ENCODE measurements around the gene RBPMS2.

RBPMS2 gene

DNA sequence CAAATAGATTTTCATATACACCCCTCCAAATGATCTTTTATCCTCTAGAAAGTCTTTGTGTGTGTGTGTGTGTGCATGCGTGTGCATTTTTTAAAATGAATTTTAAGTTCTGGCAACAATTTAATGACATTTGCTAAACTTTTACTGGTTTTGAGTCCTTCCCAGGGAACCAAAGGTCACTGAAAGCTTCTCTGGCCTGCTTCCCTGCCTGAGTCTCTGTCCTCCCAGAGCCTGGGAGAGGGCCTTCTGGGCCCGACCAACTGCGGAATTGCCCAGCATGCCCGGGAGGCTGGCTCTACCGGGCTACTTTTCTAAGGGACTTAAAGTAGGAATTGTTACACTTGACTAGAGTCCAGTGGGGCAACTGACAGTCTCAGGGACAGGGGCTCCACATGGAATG is 7.4 kb upstream of the RBPMS2 start:
- DNase-seq (ENCODE audit: low read depth), result no peak

DNA sequence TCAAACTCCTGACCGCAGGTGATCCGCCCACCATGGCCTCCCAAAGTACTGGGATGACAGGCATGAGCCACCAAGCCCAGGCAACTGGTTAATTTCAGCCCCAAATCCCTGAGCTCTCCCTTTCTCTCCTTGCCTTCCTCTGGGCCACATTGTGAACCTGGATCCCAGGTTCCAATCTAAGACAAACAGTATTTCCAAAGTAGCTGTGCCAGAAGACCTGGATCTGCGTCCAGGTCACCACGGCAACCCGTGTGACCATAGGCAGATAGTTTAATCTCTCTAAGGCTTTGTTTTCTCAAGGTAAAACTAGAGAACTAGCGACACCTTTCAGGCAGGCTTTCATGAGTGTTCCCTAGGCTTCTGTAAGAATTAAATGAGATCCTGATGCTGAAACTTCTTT is 5.9 kb upstream of the RBPMS2 start:
- DNase-seq (ENCODE audit: low read depth), result no peak

DNA sequence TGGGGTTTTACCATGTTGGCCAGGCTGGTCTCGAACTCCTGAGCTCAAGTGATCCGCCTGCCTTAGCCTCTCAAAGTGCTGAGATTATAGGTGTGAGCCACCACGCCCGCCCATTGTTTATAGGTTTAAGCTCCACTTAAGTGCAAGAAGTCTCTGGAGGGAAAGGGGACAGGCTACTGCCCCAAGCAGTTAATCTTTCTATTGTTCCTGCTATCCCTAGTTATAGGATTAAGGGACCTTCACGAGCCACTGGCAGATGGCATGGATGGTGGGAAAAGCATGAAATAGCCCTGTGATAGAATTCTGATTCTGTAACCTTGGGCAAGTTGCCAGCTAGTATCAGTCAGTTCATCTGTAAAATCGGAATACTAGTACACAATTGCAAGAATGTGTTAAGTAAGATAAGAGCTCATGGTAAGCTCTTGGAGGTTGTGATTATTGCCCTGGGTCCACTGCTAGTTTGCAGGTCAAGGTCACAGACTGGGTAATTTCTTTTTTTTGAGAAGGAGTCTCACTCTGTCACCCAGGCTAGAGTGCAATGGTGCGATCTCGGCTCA is 5.3 kb upstream of the RBPMS2 start:
- DNase-seq (ENCODE audit: low read depth), result no peak

DNA sequence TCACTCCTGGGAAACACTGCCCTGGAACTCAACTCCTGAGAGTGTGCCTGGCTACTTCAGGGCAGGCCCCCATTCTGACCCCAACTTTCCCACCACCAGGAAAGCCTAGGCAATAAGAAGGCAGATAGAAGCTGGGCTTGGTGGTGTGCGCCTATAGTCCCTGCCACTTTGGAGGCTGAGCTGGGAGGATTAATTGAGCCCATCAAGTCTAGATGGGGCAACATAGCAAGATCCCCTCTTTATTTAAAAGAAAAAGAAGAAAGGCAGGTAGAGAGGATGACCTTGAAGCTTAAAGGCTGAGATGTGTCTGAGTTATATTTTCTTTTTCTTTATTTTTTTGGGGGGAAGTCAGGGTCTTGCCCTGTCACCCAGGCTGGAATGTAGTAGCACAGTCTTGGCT is 4.2 kb upstream of the RBPMS2 start:
- no peak for DNase-seq (ENCODE audit: low read depth)

DNA sequence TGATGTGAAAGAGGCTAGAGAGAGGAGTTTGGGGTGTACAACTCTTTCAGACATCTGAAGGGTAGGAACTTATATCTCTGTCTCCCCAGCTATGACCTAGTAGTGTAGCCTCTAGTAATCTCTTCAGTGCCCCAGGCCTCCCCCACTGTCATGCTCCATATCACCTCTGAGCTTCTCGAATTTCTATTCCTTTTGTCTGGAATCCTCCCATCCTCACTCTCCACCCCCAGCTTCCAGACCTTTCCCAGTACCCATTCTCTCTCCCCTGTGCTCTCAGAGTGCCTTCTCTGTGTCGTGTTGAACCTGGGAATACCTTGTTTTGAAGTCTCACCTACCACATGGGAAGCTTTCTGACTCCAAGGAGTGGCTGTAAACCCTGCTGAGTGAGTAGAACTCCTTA is 3.6 kb upstream of the RBPMS2 start:
- no peak for DNase-seq (ENCODE audit: low read depth)

DNA sequence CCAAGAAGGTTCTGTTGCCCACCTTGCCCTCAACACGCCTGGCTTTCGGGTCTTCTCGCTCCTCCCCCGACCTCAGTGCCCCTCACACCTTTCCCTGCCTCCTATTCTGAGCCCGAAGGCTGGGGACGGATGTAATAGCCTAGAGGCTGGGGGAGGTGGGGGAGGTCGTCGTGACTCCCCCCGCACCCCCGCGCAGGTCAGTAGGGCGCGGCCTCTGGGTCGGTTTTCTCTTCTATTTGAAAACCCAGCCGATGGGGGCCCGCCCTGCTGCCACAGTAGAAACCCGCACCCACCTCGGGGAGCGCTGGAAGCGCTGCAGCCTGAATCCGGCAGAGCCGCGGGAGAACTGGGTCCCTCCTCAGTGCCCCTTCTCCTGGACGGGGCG is 1.0 kb upstream of the RBPMS2 start:
- DNase-seq (ENCODE audit: low read depth), result no peak

DNA sequence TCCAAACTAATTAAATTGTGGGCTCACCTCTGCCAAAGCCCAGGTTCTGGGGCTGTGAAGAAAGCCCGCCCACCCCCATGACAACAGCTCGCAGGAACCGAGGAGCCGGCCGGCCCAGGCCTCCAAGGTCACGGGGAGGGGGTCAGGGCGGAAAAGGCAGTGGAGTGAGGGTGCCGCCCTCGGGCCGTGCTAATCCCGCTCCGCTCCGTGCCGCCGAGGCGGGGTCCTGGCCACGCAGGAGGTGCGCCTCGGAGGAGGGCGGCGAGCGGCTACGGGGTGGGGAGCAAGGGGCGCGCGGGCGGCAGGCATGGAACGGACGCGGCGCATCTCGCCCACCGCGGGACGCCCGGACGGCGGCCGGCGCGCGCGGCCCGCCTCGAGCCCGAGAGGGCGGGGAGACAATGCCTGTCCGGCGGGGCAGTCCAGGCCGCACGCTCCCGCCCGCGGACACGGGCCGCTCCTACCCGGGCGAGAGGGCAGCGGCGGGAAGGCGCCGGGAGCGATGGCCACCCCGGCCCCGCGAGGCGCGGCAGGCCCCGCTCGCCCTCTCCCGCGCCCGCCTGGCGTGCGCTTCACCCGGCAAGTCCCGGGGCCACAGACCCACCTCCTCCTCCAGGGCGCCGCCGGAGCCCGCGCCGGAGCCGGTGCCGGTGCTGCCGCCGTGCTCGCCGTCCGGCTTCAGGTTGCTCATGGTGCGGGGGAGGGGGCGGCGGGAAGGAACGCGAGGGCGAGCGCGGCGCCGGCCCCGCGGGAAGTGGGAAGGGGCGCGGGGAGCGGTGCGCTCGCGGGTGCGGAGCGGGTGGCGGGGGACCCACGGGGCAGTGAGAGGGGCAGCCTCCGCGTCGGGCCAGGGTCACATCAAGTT is 528 bp downstream of the RBPMS2 start:
- DNase-seq (ENCODE audit: low read depth), result no peak

DNA sequence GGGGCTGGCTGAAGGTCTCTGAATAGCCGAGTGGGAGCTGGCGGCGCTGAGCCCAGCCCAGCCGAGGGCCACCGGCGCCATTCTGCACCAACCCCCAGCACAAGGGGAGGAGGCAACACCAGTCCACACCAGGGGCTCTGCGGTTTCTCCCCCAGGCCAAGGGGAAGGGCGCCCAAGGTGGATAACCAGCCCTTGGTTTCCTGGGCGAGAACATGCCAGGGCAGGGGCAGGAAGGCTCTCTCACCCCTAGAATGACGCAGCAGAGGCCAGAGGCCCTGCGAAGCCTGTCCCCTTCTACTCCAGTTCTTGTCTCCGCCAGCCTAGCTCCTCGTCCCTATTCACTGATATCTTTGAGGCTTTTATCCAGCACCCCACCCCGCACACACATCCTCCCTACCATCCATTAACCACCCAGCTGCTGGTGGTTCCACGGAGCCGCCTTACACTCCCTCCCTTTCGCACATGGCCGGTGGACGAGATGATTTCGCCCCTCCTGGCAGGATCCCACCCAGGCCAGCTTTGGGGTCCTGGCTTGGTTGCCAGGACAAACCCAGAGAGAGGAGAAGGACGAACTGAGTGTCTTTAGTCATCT is 1.3 kb downstream of the RBPMS2 start:
- no peak for DNase-seq (ENCODE audit: low read depth)

DNA sequence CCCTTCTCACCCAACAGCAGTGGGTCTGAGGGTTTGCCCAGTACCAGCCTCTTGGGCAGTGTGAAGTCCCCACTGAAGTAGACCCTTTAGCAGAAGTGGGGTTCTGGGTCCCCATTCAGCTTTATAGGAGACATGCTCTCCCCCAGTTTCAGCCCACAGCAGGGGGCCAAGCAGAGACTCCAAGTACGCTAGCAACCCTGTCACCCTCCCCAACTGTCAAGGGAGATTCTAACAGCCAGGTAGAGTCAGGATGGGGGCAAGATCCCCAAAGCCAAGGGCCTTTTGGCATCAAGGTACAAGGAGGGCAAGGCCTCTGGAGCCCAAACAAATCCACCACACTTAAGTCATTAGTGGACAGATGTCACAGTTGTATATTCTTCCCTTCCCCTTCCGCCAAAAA is 1.8 kb downstream of the RBPMS2 start:
- DNase-seq (ENCODE audit: low read depth), result no peak

DNA sequence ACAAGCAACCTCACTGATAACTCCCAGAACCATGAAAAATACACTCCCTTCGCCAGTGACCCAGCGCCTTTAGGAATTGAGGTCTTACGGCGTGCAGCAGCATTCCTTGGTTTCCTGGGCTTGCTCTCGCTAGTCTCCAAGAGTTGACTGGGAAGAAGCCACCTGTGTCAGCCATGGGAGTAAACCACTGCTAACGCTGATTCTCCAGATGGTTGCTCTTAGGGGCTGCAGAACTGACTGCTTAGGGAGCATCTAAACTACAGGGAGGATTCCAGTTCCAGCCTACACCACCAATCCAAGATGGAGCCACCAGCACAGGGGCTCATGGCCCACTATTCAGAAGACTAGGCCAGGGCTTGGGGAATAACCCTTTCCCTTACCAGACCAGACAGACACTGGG is 2.4 kb downstream of the RBPMS2 start:
- DNase-seq (ENCODE audit: low read depth), result no peak

DNA sequence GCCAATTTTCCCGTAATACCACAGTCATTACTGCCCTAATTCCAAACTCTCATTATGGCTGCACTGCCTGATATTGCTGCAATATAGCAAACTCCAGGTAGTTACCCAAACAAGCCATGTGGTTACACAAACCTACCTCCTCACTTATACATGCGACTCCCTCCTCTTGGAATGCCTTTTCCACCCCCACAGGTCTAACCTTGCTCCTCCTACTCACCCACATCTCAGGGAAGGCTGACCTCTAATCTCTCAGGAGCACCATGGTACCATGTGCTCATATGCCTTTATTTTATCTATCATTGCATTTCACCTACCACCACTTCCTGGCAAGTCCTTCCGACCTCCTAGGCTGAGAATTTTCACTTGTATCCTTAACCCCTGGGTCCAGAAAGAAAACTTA is 2.9 kb downstream of the RBPMS2 start:
- DNase-seq (ENCODE audit: low read depth), result no peak

DNA sequence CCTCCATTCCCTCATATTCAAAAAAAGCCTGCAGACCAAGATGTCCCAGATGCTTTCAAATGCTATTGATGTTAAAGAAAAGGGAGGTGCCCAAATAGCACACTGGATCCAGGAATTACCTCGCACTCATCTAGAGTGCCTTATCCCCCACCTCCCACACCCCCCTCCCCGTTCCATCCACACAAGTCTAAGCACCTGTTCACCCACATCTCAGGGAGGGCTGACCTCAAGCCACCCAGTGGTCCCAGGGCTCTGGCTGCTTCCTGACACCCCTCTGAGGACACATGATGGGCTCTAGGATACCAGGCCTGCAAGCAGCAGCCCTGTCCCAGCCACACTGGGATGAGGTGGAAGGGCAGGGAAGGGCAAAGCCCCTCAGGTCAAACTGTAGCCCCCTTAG is 4.8 kb downstream of the RBPMS2 start:
- no peak for DNase-seq (ENCODE audit: low read depth)

DNA sequence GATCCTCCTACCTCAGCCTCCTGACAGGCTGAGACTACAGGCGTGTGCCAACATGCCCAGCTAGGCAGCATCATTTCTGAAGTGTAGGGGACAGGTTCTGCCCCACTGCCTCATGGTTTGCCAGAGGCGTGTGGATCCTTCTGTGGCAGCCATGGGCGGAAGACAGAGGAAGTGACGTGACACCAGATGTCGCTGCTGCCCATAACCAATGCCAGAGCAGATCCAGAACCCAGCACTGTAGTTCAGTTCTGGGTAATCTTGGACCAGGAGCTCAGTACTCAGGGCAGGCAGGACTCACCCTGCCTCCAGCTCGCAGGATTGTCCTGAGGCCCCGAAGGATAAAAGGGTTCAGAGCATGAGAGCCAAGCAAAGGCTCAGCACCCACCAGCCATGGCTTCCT is 8.2 kb downstream of the RBPMS2 start:
- DNase-seq (ENCODE audit: low read depth), result no peak

DNA sequence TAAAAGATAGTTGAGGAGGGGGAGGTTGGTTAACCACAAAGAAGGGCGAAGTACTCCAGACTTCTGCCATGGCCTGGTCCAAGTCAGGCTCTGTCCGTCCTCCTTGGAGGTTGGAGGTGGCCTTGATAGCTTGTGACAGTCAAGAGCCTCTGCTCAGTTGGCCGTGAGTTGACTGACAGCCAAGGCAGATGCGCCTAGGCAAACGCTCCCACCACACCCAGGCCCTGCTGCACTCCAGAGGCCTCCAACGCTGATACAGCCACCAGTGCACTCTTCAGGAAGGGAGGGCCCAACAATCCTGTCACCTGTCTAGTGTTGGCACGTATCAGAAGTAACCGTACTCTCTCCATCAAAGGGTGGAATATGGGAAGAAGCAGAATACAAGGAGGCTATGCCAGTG is 9.3 kb downstream of the RBPMS2 start:
- DNase-seq (ENCODE audit: low read depth), result no peak

DNA sequence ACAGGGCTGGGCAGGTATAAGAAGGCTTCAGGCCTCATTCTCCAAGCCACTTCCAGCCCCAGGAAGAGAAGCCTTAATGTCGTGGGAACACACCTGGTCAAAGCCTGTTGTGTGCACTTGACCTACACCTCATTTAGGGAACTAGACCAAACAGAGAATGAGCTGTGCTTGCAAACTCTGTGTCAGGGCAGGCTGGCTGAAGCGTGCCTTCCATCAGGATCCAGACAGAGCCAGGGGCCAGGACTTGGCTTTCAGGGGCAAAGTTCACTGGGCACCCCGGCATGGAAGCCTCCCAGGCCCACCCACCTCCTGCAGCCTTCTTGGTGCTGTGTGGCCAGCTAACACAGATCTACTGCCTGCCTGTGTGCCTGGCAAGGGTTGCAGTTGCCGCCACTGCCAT is 11.5 kb downstream of the RBPMS2 start:
- DNase-seq (ENCODE audit: low read depth), result no peak

DNA sequence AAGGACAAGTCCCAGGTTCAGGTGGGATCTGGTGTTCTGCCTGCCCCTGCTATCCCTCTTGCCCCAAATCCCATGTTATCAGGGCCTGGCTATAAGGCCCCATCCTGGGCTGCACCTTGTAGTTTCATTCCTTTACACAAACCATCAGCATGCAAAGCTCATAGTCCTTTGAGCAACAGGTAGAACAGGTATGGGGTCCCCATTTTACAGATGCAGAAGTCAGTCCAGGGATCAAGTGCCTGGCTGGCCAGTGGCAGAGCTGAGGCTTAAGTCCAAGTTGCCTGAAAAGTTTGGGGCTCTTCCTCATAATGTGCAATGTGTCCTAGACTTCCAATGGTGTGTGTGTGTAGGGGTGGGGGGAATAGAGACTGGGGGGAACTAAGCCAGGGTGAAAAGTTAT is 11.9 kb downstream of the RBPMS2 start:
- DNase-seq (ENCODE audit: low read depth), result no peak

DNA sequence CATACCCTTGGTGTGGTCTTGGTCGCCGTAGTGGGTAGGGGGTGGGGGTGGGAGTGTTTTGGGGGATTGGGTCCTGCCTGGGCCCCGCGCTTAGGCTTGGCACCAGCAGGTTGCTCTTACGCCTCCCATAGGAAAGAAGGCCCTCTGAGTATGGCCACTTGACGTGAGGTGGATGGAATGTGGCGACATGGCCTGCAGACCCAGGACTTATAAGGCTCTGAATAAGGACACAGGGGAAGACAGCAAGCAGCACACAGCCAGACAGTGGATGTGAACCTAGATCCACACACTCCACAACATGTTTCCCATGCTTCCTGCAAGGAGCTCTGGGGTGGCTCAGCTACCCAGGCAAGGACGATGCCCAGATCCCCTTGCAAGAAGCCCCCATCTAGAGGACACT is 12.4 kb downstream of the RBPMS2 start:
- no peak for DNase-seq (ENCODE audit: low read depth)

DNA sequence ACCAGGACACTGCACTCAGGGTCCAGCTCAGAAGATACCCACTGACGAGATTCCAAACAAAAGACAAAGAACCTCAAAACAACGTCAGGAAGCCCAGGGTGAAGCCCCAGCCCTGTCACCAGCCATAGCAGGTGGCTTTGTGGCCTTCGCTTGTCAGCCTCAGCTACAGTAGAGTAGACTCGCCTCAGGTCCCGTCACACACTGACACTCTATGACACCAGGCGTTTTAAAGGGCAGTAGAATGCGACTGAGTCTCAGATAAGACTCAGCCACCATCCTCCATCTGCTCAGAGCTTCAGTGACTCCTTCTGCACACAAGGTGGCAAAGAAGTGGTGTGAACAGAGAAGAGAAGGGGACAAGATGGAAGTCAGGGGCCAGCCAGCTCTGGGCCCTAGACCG is 12.8 kb downstream of the RBPMS2 start:
- no peak for DNase-seq (ENCODE audit: low read depth)

DNA sequence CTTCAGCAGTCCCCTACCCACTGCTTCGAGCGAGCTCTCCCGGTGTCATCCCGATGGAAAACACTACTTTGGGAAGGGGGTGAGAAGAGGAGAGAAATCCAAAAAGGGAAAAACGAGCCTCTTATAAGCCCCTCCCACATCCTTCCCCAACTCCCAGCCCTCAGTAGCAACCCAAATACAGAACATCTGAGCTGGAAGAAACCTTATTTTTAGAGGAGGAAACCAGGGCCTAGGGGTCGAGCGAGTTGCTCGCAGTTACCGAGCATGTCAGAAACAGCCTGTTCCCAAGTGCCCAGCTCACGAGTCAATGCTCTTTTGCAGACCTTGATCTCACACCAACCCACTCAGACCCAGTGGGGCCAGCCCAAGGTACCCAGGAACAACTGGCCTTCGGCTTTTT is 14.2 kb downstream of the RBPMS2 start:
- DNase-seq (ENCODE audit: low read depth), result no peak

DNA sequence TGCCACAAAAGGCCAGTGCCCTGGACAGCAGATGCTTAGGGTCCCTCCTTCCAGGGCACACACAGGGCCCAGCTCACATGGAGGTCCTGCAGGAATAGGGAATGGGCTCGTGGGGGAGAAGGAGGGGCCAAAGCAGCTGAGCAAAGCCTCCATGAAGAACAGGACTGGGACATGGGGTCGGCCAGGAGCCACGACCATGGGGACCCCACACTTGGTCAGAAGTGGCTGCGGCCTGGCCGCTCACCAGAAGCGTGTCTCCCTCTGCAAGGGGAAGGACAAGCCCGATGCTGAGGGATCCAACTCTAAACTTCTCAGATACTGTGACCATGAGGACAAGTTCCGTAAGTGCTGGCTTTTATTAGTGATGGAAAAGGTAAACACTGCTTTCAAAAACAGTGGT is 15.3 kb downstream of the RBPMS2 start:
- no peak for DNase-seq (ENCODE audit: low read depth)

DNA sequence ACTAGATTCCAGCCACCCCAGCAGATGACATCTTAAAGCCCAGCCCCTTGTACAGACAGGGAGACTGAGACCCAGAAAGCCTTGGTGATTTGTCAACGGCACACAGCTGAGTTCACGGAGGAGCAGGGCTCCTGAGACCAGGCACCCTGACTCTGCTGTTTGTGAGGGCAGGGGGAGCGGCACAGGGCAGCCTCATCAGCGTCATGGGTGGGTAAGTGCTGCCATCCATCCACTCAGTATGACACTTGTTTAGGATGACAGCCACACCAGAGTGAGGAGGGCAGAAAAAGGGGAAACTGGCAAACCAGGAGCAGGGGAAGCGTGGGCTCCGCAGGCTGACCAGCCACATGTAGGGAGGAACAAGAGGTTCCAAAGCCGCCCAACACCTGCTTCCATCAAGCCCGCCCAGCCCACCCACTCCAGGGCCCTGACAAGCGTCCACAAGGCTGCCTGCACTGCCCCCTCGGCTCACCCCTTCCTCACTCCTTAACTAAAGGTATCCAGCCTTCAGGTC is 19.9 kb downstream of the RBPMS2 start:
- DNase-seq (ENCODE audit: low read depth), result no peak

DNA sequence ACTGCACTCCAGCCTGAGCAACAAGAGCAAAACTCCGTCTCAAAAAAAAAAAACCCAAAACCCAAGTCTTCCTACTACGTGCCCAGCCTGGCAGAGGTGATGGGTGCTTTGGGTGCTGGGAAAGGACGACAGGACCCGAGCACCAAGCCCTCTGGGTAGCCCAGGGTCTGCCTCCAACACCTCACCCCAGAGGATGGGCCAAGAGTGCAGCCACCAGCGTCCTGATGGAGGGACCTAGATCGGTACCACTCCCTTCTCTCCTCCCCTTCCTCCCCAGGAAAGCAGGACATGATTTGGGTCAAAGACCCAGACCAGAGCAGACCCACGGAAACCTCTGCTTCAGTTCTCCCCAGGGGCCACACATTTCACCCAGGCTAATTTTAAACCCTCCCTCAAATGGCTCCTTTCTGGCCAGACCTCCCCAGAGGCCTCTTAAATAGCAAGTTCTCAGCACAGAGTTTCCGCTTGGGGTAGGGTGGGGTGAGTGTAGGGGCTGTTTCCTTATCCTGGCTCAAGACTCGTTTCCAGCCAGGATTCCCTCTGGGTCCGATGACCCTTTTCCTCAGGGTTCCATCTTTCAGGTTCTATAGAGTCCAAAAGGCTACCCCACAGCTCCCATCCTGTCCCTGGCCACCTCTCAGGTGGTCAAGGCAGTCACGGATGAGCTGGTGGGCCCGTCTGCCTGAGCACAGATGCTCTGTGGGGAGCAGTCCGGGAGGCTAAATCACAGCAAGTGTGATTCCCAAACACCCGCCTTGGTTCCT is 20.5 kb downstream of the RBPMS2 start:
- no peak for DNase-seq (ENCODE audit: low read depth)
